Choroid plexus epithelial cell (primary cell): Measurements from ENCODE around the gene CCDC81.

Experiments used
- DNase-seq: peaks from one replicate; pipeline ENCODE4 v3.0.0-alpha.2; 2010; ENCODE audit warnings: low read depth
- H3K4me3 ChIP-seq: 2 replicates; pipeline ENCODE4 v1.5.1; 2011; ENCODE audit warnings: low read depth, mild to moderate bottlenecking, control low read depth, low read length, moderate library complexity
- TF ChIP-seq, protein P1 (sequence below): conservative IDR thresholded peaks from 2 replicates; pipeline ENCODE4 v1.5.1; 2011; ENCODE audit warnings: low read depth, mild to moderate bottlenecking, control low read depth, inconsistent platforms, low read length, moderate library complexity

The CCDC81 gene

GRCh38 chr11:86358720-86359119, 16.0 kb upstream of the CCDC81 start:
- H3K4me3 ChIP-seq, result no peak overlapping the region
- no peak for DNase-seq
- TF ChIP-seq, protein P1, sequence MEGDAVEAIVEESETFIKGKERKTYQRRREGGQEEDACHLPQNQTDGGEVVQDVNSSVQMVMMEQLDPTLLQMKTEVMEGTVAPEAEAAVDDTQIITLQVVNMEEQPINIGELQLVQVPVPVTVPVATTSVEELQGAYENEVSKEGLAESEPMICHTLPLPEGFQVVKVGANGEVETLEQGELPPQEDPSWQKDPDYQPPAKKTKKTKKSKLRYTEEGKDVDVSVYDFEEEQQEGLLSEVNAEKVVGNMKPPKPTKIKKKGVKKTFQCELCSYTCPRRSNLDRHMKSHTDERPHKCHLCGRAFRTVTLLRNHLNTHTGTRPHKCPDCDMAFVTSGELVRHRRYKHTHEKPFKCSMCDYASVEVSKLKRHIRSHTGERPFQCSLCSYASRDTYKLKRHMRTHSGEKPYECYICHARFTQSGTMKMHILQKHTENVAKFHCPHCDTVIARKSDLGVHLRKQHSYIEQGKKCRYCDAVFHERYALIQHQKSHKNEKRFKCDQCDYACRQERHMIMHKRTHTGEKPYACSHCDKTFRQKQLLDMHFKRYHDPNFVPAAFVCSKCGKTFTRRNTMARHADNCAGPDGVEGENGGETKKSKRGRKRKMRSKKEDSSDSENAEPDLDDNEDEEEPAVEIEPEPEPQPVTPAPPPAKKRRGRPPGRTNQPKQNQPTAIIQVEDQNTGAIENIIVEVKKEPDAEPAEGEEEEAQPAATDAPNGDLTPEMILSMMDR, result no peak

DNA sequence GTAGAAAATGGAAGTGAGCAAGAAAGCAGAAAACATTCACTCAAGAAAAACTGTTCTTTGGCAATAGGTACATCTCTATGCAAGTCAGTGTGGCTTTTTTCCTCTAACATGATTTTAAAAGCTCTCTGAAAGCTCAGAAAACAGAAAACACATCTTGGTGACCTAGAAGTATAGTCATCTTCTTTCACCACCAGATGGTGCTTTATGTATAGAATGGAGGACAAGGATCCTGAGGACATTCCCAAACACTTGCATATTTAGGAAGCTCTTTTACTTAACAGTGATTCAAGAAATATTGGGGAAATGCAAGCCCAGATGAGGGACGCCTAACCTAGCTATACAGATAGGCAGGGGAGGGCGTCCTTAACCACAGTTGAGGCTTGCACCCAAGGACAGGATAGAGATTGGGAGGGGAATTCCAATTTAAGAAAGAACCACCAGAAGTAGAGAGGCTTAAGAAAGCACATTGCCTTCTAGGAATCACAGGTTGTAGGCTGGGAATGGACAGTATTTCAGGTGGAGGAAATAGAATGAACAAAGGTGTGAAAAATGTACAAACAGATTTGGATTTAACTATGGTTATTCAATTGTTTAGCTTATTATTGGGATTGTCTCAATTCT, 13.8 kb upstream of the CCDC81 start:
- DNase-seq, result peak; percentile 75
- H3K4me3 ChIP-seq, result no peak overlapping the region
- TF ChIP-seq, protein P1, result peak; percentile 61

DNA sequence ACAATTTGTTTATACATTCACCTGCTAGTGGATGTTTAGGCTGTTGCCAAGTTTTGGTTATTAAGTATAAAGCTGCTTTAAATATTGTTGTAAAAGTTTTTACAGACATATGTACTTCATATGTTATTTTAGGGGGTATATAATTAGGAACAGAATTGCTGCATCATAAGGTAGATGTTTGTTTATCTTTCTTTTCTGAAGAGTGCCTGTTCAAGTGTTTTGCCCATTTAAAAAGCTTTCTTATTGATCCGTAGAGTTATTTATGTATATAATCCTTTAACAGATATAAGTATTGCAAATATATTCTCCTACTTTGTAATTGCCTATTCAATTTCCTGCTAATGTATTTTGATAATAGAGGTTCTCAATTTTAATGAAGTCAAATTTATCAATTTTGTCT, 11.3 kb upstream of the CCDC81 start:
- TF ChIP-seq, protein P1, result no peak
- DNase-seq, result no peak
- H3K4me3 ChIP-seq, result no peak overlapping the region

DNA sequence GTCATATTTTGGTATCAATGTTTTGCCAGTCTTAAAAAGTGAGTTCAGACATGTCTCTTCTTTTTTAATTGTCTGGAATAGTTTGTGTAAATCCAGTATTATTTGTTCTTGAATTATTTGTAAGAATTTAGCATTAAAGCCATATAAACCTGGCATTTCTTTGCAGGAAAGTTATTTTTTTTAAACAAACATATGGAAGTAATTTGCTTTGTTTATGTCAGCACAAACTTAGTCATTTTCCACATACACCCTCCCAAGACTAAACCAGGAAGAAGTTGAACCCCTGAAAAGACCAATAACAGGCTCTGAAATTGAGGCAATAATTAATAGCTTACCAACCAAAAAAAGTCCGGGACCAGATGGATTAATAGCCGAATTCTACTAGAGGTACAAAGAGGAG, 9.1 kb upstream of the CCDC81 start:
- DNase-seq, result no peak
- TF ChIP-seq, protein P1, result no peak
- H3K4me3 ChIP-seq, result no peak overlapping the region

DNA sequence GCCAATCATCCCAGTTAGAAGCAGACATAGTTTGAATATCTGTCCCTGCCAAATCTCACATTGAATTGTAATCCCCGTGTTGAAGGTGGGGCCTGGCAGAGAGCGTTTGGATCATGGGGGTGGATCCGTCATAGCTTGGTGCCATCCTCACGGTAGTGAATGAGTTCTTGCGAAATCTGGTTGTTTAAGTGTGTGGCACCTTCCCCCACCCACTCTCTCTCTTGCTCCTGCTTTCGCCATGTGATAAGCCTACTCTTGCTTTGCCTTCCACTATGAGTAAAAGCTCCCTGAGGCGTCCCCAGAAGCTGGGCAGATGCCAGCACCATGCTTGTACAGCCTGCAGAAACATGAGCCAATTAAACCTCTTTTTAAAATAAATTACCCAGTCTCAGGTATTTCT, 5.0 kb upstream of the CCDC81 start:
- TF ChIP-seq, protein P1, result no peak
- H3K4me3 ChIP-seq, result no peak overlapping the region
- no peak for DNase-seq

DNA sequence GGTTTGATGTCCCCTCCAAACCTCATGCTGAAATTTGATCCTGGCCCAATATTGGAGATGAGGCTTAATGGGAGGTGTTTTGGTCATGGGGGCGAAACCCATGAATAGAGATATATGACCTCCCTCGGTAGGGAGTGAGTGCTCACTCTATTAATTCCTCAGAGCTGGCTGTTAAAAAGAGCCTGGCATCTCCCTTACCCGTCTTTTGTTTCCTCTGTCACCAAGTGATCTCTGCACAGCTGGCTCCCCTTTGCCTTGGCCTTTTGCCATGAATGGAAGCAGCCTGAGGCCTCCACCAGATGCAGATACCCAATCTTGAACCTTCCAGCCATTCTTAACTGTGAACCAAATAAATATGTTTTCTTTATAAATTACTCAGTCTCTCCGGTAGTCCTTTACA, 4.5 kb upstream of the CCDC81 start:
- no peak overlapping the region for H3K4me3 ChIP-seq
- TF ChIP-seq, protein P1, result no peak
- no peak for DNase-seq

DNA sequence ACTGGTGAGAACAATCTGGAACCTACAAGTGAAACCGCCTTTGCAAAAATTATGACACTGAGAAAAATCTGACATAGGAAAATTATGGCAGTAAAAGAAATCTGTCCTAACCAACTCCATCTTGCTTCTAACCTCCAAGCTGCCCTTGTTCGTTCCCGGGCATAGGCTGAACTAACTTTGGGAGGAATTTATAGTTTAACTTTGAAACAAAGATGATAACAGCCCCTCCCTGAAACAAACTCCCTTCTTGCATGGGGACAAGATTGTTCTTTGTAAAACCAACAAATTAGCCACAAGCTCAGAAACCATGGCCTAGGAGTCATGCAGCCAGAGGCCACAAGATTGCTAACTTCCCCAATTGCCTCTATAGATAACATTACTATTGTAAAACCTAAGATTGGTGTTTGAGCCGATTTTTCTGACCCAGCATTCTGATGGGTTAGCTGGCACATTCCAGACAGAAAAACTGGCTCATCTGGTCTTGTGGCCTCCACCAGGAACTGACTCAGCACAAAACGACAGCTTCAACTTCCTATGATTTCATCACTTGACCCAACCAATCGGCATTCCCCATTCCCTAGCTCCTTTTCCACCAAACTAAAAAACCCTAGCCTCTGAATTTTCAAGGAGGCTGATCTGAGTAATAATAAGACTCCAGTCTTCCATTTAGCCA, 3.6 kb upstream of the CCDC81 start:
- TF ChIP-seq, protein P1, result no peak
- peak; percentile 80 for DNase-seq
- no peak overlapping the region for H3K4me3 ChIP-seq
